HepG2 (cell line): ENCODE results near the gene MRAP. TPM values are rescaled to one million over a fixed set of nuclear protein-coding genes. Genes with fewer than 3 reads are reported as not detected.

Experiments
- ATAC-seq: fragments of 200-7000 bp; cut with Tn5 transposase; 3 replicates; pipeline ENCODE4 v1.9.1; 2020; ENCODE audit warnings: mild to moderate bottlenecking, moderate library complexity
- BruUV-seq: library from RNA; stranded (reverse); fragments of 400-500 nt; replicated peaks from 2 replicates; lab custom pipeline; 2021; lab: Mats Ljungman, UMichigan
- CTCF ChIA-PET: fragments of 300-600 bp; formaldehyde crosslinking; extraction: SDS; loops from one replicate; lab custom pipeline; 2021; ENCODE audit warnings: low total read pairs, inconsistent platforms, low intra/inter-chr PET ratio; lab: Yijun Ruan, JAX
- POLR2A ChIA-PET: fragments of 350-600 bp; sonication (Branson Sonifier 250); formaldehyde crosslinking; loops from one replicate; lab custom pipeline; 2020; ENCODE audit warnings: antibody characterized with exemption, inconsistent platforms; lab: Yijun Ruan, JAX
- DNase-seq: peaks from one replicate; pipeline ENCODE4 v3.0.0-alpha.2; 2015; ENCODE audit warnings: low spot score
- FAIRE-seq: peaks from 3 replicates; lab custom pipeline; 2011; peaks lifted over from hg19 to GRCh38; lab: Jason Lieb, UNC
- H2AFZ ChIP-seq: one replicate; pipeline ENCODE4 v1.6.1; 2011; ENCODE audit warnings: low read length, inconsistent platforms
- H3K27ac ChIP-seq: fragments of 300-600 bp; 3 replicates; pipeline ENCODE4 v1.8.0; 2011; ENCODE audit warnings: mixed run types, mild to moderate bottlenecking, mixed read lengths, low read length, inconsistent platforms; ENCODE audit not compliant: insufficient read depth; ENCODE audit errors: extremely low read length
- H3K27me3 ChIP-seq, 2 experiments: fragments of 200-600 bp in 1 of 2; 2 replicates in 1 of 2; 3 replicates in 1 of 2; pipeline versions ENCODE4 v1.6.0 to v1.8.0; 2011; ENCODE audit warnings: low read length in 2 of 2, mild to moderate bottlenecking in 2 of 2, moderate library complexity in 2 of 2, inconsistent platforms in 1 of 2; ENCODE audit not compliant: insufficient read depth in 2 of 2, control insufficient read depth in 1 of 2
- H3K36me3 ChIP-seq, 2 experiments: fragments of 200-600 bp in 1 of 2; replicated peaks in 1 of 2; 2 replicates in 1 of 2; 3 replicates in 1 of 2; pipeline versions ENCODE4 v1.5.1 to v1.8.0; 2011; ENCODE audit warnings: low read length in 2 of 2, inconsistent platforms in 1 of 2; ENCODE audit not compliant: insufficient read depth in 2 of 2, control insufficient read depth in 1 of 2
- H3K4me1 ChIP-seq: 2 replicates; pipeline ENCODE4 v1.5.1; 2012; ENCODE audit warnings: low read length, inconsistent platforms; ENCODE audit not compliant: insufficient read depth
- H3K4me2 ChIP-seq: 2 replicates; pipeline ENCODE4 v1.6.0; 2011; ENCODE audit warnings: low read depth, low read length, inconsistent platforms
- H3K4me3 ChIP-seq, 3 experiments: fragments of 200-600 bp in 1 of 3; sonication (generic), shearing (Covaris generic) in 1 of 3; replicated peaks in 1 of 3; 2 replicates each; pipeline ENCODE4 v1.5.1; 2011 to 2016; ENCODE audit warnings: low read length in 3 of 3, inconsistent platforms in 2 of 3, low read depth in 2 of 3, mild to moderate bottlenecking in 2 of 3, control low read depth in 1 of 3, mixed read lengths in 1 of 3; ENCODE audit not compliant: insufficient read depth in 1 of 3
- H3K79me2 ChIP-seq: one replicate; pipeline ENCODE4 v1.6.1; 2011; ENCODE audit warnings: low read length, inconsistent platforms; ENCODE audit not compliant: insufficient read depth
- H3K9ac ChIP-seq: 2 replicates; pipeline ENCODE4 v1.6.0; 2011; ENCODE audit warnings: mild to moderate bottlenecking, low read depth, low read length, inconsistent platforms; ENCODE audit not compliant: insufficient read depth
- H3K9me3 ChIP-seq: 2 replicates; pipeline ENCODE4 v1.5.1; 2012; ENCODE audit warnings: mild to moderate bottlenecking, low read length
- H4K20me1 ChIP-seq: 2 replicates; pipeline ENCODE4 v1.6.0; 2011; ENCODE audit warnings: inconsistent platforms, mild to moderate bottlenecking, low read length, moderate library complexity; ENCODE audit not compliant: insufficient read depth
- EHMT2 ChIP-seq: fragments of 200-600 bp; sonication (generic); IDR thresholded peaks from 2 replicates; pipeline ENCODE4 v1.7.0; 2017; ENCODE audit warnings: antibody characterized with exemption, low read depth, low read length, borderline replicate concordance
- KLF9 ChIP-seq: IDR thresholded peaks from 2 replicates; pipeline ENCODE4 v1.6.1; 2016; ENCODE audit warnings: low read depth
- ZNF33B ChIP-seq: sonication (generic); formaldehyde crosslinking; IDR thresholded peaks from 2 replicates; pipeline ENCODE4 v1.5.1; 2020; ENCODE audit warnings: mild to moderate bottlenecking, missing genetic modification reagents
- ZSCAN29 ChIP-seq: sonication (generic); formaldehyde crosslinking; conservative IDR thresholded peaks from 2 replicates; pipeline ENCODE4 v1.4.0; 2020; ENCODE audit warnings: mild to moderate bottlenecking, missing genetic modification reagents
- WGBS: methylation state at CpG from one replicate; pipeline ENCODE4 v1.1.6; 2017; ENCODE audit warnings: low lambda C conversion rate; 5-methylcytosine and 5-hydroxymethylcytosine counted together
- in situ Hi-C: cut with HindIII; loops from 2 replicates; pipeline ENCODE4 v1.10.0; 2017; ENCODE audit warnings: low pct_unique_long_range_greater_than_20kb; ENCODE audit not compliant: extremely low pct_ligation_motif_present
- intact Hi-C: fragments of 100-400 bp; cut with micrococcal nuclease; formaldehyde crosslinking; loops from one replicate; pipeline ENCODE4 v1.10.0; 2022; ENCODE audit not compliant: unreplicated experiment
- polyA plus RNA-seq, 8 experiments: library from polyadenylated mRNA; depleted of rRNA in 3 of 8; stranded (reverse) in 7 of 8; unstranded in 1 of 8; fragments of >200 nt; fragmentation: Illumina TruSeq in 4 of 8; extraction: Trizol in 4 of 8; gene quantifications; 2 replicates each; pipeline versions ENCODE4 v1.2.1 to v1.2.3, GENCODE V29; 2011 to 2016; ENCODE audit warnings: low read depth in 4 of 8, missing spikeins in 1 of 8, mixed read lengths in 1 of 8; ENCODE audit not compliant: insufficient read depth in 1 of 8
- total RNA-seq, 5 experiments: library from RNA; depleted of rRNA; stranded (reverse); fragments of >200 nt; fragmentation: Illumina TruSeq; extraction: Trizol; gene quantifications; 2 replicates each; pipeline ENCODE4 v1.2.3, GENCODE V29; 2016; ENCODE audit warnings: low read depth in 1 of 5
- TF ChIP-seq, protein P1 (sequence below): sonication (generic); formaldehyde crosslinking; IDR thresholded peaks from 2 replicates; pipeline ENCODE4 v1.4.0; 2020; ENCODE audit warnings: mild to moderate bottlenecking, missing genetic modification reagents
- TF ChIP-seq, protein P2 (sequence below): IDR thresholded peaks from 2 replicates; pipeline ENCODE4 v1.4.0; 2020; ENCODE audit warnings: mild to moderate bottlenecking, missing genetic modification reagents
- TF ChIP-seq, protein P3 (sequence below): sonication (generic); formaldehyde crosslinking; IDR thresholded peaks from 2 replicates; pipeline ENCODE4 v1.4.0; 2020; ENCODE audit warnings: missing genetic modification reagents

The MRAP gene
- total and polyA plus RNA-seq, 2 of the 13 experiments (the other 11 are each of a cell fraction or from before 2014, with no cell fraction given): 0.46 to 1.2 TPM

DNA sequence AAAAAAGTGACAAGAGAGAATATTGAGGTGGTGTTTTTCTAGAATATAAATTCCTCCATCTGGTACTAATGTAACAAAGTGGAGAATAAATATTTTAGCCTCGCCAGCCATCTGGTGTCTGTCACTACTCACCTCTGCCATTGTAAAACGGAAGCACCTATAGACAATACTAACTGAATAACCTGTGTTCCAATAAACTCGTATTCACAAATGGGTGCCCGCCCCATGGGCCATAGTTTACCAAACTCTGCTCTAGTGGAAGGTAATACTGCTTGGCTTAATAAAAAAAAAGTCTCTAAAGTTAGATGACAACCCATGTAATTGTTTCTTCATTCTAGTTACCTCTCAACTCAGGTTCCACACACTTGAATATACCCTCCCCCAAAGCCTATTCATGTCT lies 27.9 kb upstream of the MRAP start:
- H3K9ac ChIP-seq: no peak overlapping the region
- 92% methylated on average over 4 of the region's 4 CpGs for WGBS
- intact Hi-C loops: loop anchor here (10.0 kb wide), 1 partner anchor 64 kb away; no protein-coding TSS in a partner anchor
- no peak overlapping the region for H3K4me2 ChIP-seq
- peaks cover 3% of the 10 kb centered on the region for H3K79me2 ChIP-seq
- in situ Hi-C loops: loop anchor here (25.0 kb wide), 1 partner anchor 283 kb away; no protein-coding TSS in a partner anchor
- H2AFZ ChIP-seq: no peak overlapping the region
- H3K9me3 ChIP-seq: no peaks in the 10 kb centered on the region
- H3K4me1 ChIP-seq: no peaks in the 10 kb centered on the region
- no peaks in the 10 kb centered on the region for H3K27me3 ChIP-seq
- no peak overlapping the region for H3K4me3 ChIP-seq
- DNase-seq: no peak
- CTCF ChIA-PET: no interaction called here
- no peaks in the 10 kb centered on the region for H4K20me1 ChIP-seq
- H3K36me3 ChIP-seq: peaks cover 8 to 49% of the 10 kb centered on the region in 2 experiments
- no peak overlapping the region for H3K27ac ChIP-seq
- no peak for FAIRE-seq
- BruUV-seq: no TSS peak
- TF ChIP-seq EHMT2: no peak
- TF ChIP-seq, protein P1, sequence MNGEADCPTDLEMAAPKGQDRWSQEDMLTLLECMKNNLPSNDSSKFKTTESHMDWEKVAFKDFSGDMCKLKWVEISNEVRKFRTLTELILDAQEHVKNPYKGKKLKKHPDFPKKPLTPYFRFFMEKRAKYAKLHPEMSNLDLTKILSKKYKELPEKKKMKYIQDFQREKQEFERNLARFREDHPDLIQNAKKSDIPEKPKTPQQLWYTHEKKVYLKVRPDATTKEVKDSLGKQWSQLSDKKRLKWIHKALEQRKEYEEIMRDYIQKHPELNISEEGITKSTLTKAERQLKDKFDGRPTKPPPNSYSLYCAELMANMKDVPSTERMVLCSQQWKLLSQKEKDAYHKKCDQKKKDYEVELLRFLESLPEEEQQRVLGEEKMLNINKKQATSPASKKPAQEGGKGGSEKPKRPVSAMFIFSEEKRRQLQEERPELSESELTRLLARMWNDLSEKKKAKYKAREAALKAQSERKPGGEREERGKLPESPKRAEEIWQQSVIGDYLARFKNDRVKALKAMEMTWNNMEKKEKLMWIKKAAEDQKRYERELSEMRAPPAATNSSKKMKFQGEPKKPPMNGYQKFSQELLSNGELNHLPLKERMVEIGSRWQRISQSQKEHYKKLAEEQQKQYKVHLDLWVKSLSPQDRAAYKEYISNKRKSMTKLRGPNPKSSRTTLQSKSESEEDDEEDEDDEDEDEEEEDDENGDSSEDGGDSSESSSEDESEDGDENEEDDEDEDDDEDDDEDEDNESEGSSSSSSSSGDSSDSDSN (CRISPR knock-in tag): no peak
- no peak for ATAC-seq
- POLR2A ChIA-PET: no interaction called here

DNA sequence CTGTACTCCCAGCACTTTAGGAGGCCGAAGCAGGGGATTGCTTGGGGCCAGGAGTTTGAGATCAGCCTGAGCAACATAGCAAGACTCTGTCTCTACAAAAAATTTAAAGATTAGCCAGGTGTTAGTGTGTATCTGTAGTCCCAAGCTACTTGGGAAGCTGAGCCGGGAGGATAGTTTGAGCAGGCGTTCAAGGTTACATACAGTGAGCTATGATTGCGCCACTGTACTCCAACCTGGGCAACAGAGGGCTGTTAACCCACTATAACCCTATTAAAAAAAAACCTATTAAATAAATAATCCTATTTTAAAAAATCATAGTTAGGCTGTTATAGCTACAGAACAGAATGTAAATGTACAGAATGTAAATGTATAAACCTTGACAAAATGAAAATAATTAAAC lies 22.0 kb upstream of the MRAP start:
- FAIRE-seq (peak; percentile 90), ATAC-seq (peak; percentile 62), DNase-seq (peak; percentile 51)
- Histone ChIP-seq H3K9me3 (no peaks in the 10 kb centered on the region), H4K20me1 (no peaks in the 10 kb centered on the region), H3K9ac (no peak overlapping the region), H2AFZ (no peak overlapping the region), H3K4me3 (peak overlapping the region in 1 of 3 experiments; percentile 16; a peak in 1 of 6 replicates), H3K4me2 (peak overlapping the region; percentile 62), H3K27me3 (no peaks in the 10 kb centered on the region), H3K4me1 (peaks cover 27% of the 10 kb centered on the region), H3K79me2 (peaks cover 25% of the 10 kb centered on the region), H3K27ac (peak overlapping the region; percentile 44), H3K36me3 (peaks cover 0 to 13% of the 10 kb centered on the region in 2 experiments; a peak in 3 of 5 replicates)
- in situ Hi-C loops: no loop called here
- 19% methylated on average over 4 of the region's 4 CpGs for WGBS
- intact Hi-C loops: loop anchor here (5.0 to 10.0 kb wide), 2 partner anchors 58 to 321 kb away; no protein-coding TSS in a partner anchor
- ChIA-PET CTCF (no interaction called here), POLR2A (no interaction called here)
- TSS peak; percentile 36 for BruUV-seq
- TF ChIP-seq, protein P2, sequence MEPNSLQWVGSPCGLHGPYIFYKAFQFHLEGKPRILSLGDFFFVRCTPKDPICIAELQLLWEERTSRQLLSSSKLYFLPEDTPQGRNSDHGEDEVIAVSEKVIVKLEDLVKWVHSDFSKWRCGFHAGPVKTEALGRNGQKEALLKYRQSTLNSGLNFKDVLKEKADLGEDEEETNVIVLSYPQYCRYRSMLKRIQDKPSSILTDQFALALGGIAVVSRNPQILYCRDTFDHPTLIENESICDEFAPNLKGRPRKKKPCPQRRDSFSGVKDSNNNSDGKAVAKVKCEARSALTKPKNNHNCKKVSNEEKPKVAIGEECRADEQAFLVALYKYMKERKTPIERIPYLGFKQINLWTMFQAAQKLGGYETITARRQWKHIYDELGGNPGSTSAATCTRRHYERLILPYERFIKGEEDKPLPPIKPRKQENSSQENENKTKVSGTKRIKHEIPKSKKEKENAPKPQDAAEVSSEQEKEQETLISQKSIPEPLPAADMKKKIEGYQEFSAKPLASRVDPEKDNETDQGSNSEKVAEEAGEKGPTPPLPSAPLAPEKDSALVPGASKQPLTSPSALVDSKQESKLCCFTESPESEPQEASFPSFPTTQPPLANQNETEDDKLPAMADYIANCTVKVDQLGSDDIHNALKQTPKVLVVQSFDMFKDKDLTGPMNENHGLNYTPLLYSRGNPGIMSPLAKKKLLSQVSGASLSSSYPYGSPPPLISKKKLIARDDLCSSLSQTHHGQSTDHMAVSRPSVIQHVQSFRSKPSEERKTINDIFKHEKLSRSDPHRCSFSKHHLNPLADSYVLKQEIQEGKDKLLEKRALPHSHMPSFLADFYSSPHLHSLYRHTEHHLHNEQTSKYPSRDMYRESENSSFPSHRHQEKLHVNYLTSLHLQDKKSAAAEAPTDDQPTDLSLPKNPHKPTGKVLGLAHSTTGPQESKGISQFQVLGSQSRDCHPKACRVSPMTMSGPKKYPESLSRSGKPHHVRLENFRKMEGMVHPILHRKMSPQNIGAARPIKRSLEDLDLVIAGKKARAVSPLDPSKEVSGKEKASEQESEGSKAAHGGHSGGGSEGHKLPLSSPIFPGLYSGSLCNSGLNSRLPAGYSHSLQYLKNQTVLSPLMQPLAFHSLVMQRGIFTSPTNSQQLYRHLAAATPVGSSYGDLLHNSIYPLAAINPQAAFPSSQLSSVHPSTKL (CRISPR knock-in tag): no peak
- no peak for TF ChIP-seq ZSCAN29 (CRISPR knock-in tag)
- no peak for TF ChIP-seq ZNF33B (CRISPR knock-in tag)
- TF ChIP-seq KLF9 (CRISPR knock-in tag): no peak
- TF ChIP-seq, protein P3, sequence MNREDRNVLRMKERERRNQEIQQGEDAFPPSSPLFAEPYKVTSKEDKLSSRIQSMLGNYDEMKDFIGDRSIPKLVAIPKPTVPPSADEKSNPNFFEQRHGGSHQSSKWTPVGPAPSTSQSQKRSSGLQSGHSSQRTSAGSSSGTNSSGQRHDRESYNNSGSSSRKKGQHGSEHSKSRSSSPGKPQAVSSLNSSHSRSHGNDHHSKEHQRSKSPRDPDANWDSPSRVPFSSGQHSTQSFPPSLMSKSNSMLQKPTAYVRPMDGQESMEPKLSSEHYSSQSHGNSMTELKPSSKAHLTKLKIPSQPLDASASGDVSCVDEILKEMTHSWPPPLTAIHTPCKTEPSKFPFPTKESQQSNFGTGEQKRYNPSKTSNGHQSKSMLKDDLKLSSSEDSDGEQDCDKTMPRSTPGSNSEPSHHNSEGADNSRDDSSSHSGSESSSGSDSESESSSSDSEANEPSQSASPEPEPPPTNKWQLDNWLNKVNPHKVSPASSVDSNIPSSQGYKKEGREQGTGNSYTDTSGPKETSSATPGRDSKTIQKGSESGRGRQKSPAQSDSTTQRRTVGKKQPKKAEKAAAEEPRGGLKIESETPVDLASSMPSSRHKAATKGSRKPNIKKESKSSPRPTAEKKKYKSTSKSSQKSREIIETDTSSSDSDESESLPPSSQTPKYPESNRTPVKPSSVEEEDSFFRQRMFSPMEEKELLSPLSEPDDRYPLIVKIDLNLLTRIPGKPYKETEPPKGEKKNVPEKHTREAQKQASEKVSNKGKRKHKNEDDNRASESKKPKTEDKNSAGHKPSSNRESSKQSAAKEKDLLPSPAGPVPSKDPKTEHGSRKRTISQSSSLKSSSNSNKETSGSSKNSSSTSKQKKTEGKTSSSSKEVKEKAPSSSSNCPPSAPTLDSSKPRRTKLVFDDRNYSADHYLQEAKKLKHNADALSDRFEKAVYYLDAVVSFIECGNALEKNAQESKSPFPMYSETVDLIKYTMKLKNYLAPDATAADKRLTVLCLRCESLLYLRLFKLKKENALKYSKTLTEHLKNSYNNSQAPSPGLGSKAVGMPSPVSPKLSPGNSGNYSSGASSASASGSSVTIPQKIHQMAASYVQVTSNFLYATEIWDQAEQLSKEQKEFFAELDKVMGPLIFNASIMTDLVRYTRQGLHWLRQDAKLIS: no peak
